NCI-H446 treated with DMSO at 0.1 percent for 48 hours (cell line): ENCODE measurements around the gene GPC6.

ENCODE experiments used
- DNase-seq: peaks from one replicate; lab custom pipeline; 2025; lab: John Stamatoyannopoulos, UW

Gene GPC6

DNA sequence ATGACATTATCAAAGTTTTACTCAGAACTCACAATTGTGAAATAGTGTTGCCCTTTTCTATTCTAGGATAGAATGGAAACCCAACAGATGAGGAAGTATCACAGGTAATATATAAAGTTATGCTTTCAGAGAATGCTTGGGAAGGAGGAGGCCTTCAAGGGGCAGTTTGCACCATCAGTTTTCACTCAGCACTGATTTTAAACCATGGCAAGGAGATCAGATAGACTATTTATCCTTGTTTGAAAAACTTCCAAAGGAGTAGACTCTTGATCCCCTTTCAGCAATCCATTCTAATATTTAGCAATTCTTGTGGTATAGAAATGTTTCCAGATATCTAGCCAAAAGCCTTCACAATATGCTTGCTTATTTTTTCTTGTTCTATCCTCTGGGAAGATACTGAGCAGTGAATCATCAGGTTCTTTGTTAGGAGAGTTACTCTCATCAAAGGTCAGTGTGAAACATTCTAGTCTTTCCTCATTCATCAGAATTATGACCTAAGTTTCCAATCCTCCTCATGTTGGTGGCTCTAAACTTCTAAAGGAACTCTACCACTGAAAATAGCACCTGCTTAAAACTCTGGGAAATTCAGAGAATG is 3.8 kb downstream of the GPC6 start:
- DNase-seq = no peak

DNA sequence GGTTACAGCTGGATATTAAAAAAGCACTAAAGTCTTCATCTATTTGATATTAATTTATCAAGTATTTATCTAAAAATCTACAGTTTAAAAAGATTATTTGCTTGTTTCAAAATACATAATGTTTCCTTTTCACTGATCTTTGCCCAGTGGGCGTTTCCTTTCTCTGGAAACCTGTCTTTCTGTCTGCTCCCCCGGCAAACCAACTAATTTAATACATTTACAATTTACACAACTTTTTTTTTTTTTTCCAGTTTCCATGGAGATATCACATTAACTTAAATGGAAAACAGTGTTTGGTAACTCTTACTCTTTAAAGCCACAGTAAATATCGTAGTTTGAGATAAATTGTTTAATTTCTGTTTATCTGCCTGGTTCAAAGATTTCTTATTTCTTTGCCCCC is 5.3 kb downstream of the GPC6 start:
- DNase-seq = no peak

GRCh38 chr13:93233997-93234416 is 7.4 kb downstream of the GPC6 start:
- DNase-seq = no peak

DNA sequence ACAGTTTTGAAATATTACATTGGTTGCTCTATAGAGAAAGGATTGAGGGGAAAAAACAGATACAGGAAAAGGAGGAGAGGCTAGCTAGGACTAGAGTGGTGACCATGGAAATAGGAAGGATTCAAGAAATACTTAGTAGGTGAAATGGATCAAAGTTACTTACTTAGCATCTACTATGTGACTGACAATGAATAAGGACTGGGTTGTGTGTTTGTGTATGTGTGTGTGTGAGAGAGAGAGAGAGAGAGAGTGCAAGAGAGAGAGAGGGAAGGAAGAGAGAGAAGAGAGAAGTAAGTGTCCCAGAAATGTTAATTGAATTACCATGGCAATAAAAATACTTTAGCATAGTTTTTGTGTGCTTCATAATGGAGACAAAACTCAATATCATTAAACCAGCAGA is 7.9 kb downstream of the GPC6 start:
- DNase-seq = no peak

GRCh38 chr13:93235258-93236015 is 8.8 kb downstream of the GPC6 start:
- no peak for DNase-seq

GRCh38 chr13:93238711-93239110 is 12.1 kb downstream of the GPC6 start:
- no peak for DNase-seq

DNA sequence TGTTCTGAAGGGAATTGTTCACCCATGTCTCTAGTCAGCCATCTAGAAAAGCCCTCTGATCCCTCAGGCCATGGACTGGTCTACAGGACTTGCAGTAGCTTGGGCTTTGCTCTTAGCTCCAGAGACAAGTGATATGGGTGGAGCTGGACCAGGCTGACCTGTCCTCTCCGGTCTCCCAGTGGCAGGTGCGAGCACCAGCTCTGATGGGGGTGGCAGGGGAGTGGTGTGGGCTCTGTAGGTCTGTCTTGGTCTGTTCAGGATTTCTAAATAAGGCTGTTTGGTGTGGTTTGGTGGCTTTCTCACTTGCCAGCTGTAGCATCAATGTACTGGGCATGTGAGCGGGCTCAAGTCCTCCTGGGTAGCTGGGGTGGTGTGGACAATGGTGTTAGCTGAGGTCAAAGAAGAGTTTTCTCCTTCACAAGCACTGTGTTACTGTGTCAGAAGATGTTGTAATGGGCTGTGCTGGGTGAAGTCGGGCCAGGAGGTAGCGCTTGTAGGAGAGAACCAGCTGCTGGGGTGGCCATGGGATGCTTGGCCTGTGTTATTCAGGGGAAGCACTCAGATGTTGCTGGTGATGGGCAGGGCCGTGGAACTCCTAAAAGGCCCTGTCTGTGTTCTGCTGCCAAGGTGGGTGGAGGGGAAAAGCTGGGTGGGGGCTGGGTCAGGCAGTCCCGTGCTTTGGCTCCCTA is 16.9 kb downstream of the GPC6 start:
- DNase-seq = no peak

GRCh38 chr13:93244141-93244917 is 17.7 kb downstream of the GPC6 start:
- DNase-seq = no peak

- DNase-seq = no peak
Measured at GRCh38 chr13:93244918-93245280, 18.3 kb downstream of the GPC6 start.

DNA sequence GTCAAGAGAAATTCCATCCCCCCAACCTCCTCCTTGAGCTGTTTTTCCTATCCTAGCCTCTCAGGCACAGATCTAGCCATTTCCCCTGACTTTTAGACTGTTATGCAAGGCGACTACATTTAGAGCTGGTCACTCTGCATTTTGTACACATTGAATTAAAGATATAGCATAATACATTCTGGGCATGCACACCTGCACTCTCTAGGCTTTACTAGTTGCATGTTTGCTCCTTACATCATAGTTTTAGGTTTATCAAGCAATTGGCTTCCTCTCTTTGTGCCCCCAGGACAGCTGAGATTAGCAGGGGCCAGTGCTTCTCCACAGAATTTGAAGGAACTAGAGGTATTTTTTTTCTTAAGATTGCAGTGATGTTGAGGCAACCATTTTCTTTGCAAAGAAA is 19.5 kb downstream of the GPC6 start:
- no peak for DNase-seq

DNA sequence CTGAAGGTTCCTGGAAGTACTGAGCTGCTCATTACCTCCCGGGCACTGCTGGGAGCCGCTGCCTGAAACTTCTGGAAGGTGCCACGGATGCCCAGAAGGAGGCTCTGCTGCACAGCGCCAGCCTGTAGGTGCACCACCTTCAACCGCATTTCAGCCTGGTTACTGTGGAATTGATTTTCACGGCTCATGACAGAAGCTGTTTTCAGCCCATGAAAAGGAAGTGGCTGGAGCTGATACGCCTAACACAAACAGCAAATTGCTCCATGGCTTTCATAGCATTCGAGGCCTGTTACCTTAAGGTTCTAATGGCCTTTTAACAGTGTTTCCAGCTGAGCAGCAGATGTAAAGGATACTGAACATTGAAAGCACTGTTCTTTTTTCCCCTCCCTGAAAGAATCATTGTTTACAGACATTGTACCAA is 22.0 kb downstream of the GPC6 start:
- no peak for DNase-seq

DNA sequence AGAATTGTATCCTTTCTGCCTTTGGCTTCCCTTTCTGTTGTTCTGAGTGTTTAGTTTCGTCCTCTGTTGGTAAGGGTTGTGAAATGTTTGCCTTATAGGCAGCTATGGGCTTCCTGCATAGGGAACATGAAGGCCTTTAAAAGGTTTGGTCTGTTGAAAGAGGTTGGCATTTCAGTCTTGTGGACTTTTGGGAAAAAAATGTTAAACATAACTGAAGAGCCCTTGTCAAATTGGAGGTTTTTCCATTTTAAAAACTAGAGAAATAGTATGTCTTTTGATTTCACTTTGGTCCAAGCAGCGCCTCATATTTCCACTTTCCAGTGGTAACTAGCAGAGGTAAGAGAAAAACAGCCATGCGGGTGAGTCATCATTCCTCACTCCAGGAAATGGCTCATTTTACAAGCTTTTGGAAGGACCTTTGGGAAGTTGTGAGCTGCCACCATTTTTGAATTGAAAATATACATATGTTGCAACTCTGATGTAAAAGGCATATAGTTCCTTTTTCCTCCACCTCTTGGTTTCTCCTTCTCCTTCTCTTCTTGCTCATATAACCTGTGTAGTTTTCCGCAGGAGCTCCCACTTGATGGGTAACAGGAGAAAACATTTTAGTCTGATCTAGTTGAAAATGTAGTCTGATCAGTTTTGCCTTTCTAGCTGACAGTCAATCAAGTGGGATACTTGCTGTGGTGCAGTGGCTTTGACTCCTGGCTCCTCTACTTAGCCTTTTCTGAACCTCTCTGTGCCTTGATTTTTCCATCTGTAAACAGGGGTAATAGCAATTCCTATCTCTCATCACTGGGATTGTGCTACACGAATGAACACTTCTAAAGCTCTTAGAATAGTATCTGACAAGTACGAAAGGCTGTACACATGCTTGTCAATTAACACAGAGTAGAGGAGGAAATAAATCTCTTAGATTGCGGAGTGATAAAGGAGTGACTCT is 23.0 kb downstream of the GPC6 start:
- no peak for DNase-seq

DNA sequence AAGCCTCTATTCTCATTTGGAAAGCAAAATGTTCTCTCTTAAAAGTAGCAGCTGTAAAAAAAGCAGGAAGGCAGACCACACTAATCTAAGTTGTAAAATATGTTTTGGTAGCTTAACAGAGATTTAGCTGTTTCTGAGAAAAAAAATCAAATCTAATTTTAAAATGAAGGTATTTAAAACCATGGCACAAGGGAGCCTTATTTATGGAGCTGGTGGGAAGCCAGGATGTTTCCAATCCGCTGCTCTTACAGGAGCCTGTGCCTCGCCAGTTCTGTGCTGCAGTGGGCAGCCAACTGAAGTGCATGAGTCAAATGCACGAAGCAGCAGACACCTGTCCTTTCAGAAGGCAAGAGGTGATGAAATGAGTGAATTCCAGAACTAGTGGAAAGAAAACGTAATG is 28.2 kb downstream of the GPC6 start:
- DNase-seq = peak; percentile 3

DNA sequence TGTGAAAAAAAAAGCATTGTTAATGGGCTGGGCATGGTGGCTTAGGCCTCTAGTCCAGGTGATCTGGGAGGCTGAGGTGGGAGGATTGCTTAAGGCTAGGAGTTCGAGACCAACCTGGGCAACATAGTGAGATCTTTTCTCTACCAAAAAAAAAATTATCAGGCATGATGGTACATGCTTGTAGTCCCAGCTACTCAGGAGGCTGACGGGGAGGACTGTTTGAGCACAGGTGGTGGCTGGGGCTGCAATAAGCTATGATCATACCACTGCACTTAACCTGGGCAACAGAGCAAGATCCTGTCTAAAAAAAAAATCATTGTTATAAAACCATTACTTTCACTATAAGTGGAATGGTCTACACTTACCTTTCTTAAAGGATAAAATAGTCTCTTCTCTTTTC is 30.4 kb downstream of the GPC6 start:
- DNase-seq = no peak

DNA sequence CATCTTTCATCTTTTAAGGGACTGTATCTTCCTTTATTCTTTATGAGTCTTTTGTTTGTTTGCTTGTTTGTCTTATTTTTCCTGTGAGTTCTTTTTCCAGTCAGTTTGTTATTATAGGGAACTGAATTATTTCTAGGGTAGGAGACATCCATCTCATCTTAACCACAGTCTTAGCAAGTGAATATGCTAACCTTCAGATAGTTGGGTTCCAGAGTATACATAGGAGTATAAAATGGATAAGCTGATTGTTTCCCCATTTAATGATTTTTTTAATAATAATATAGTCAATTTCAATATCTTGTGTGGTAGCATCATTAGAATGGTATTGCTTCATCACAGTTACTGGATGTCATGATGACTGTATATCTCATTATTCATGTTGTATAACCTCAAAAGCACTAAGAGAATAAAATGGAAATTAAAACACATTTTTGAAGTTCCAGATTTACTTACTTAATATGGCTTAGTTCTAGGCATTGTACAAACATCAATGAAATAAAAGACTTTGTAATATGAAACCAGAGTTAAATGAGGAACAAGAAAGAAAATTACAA is 33.0 kb downstream of the GPC6 start:
- no peak for DNase-seq

DNA sequence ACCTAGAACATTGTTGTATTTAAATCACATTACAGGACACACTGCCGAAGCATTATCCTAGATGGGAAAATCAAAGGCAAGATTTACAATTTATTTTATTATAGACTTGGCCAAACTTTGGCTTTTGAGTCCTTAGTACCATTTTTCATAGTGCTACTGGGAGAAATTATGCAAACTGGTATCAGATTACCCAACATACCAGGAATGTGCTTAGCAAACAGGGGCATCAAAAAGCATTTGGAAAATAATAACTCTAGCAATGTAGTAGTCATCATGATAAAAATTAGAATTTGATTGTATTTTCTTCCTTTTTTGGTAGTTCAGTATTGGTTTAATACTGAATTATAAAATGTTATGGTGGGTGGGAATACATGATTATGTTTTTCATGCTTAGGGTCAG is 34.0 kb downstream of the GPC6 start:
- DNase-seq = no peak

GRCh38 chr13:93262729-93263345 is 36.2 kb downstream of the GPC6 start:
- no peak for DNase-seq

DNA sequence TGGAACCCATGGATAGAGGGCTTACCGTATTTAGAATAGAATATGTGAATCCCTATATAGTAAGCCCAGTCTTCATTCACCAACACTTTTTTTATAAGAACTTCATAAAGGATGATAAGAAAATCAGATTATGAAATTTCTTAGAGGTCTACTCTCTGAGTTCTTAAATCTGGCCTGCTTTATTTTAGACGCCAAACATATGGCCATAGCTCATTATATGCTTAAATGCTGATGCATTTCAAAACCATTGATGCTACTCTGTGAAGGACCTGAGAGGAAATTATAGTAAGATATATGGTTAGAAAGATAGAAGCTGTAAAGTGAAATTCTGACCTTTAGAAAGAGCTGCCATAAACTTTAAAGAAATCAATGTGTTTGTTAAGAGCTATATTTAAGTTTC is 38.3 kb downstream of the GPC6 start:
- no peak for DNase-seq

DNA sequence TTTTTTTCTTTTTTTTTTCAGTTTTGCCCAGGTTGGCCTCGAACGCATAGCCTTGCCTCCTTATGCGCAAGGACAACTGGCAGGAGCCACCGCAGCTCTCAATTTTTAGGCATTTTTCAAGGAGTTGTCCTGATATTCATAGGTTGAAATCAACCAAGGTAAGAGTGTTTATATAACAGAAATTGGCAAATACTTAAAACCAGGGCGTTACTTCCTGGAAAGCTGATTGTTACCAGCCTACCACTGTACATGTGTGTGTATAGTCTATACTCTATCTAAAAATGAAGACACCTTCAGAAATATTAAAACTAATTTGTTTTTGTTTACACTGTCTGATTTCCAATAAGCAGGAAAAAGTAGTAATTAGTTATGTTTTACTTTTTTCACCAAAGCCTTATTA is 39.2 kb downstream of the GPC6 start:
- DNase-seq = no peak

DNA sequence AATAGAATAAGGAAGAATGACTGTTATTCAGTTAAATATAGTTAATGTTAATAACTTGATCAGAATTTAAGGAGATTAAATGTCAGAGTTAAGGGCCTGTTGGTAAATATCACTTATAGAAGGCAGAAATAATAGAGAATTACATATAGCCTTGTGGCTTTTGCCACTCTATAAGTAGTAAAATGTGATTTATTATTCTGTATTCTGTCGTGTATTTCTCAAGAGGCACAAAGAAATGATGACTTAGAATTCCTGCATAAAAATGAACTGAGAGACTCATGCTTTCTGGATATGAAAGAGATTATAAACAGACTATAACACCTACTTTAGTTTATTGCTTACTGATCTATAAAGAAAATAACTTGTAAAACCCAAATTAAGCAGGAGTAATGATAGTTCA is 40.1 kb downstream of the GPC6 start:
- no peak for DNase-seq
